LNCaP clone FGC (cell line): ENCODE data around the gene MFAP4.

Source experiments
- DNase-seq: peaks from one replicate; pipeline ENCODE4 v3.0.0-alpha.2; 2011; ENCODE audit warnings: low read depth
- H3K4me3 ChIP-seq: 2 replicates; pipeline ENCODE4 v1.5.1; 2011; ENCODE audit warnings: mild to moderate bottlenecking, low read depth, low read length, control low read depth
- CTCF ChIP-seq: IDR thresholded peaks from 2 replicates; pipeline ENCODE4 v1.5.1; 2012; ENCODE audit warnings: mild to moderate bottlenecking; ENCODE audit not compliant: control insufficient read depth, insufficient read depth; ENCODE audit errors: extremely low read depth

The MFAP4 gene

GRCh38 chr17:19339341-19339815, 47.6 kb downstream of the MFAP4 start:
- no peak for DNase-seq
- no peak overlapping the region for H3K4me3 ChIP-seq
- TF ChIP-seq CTCF, result no peak

- peak; percentile 72 for TF ChIP-seq CTCF
- H3K4me3 ChIP-seq, result no peak overlapping the region
- DNase-seq, result peak; percentile 52
Observed at GRCh38 chr17:19338031-19338990, 48.7 kb downstream of the MFAP4 start.

GRCh38 chr17:19337712-19338023, 49.3 kb downstream of the MFAP4 start:
- H3K4me3 ChIP-seq, result no peak overlapping the region
- no peak for DNase-seq
- no peak for TF ChIP-seq CTCF

- no peak overlapping the region for H3K4me3 ChIP-seq
- peak; percentile 33 for TF ChIP-seq CTCF
- no peak for DNase-seq
Observed at GRCh38 chr17:19336938-19337711, 49.9 kb downstream of the MFAP4 start.

- no peak for DNase-seq
- H3K4me3 ChIP-seq, result no peak overlapping the region
- no peak for TF ChIP-seq CTCF
Observed at GRCh38 chr17:19335951-19336631, 50.9 kb downstream of the MFAP4 start.

GRCh38 chr17:19334331-19334730, 52.7 kb downstream of the MFAP4 start:
- H3K4me3 ChIP-seq, result no peak overlapping the region
- no peak for DNase-seq
- TF ChIP-seq CTCF, result no peak
